GM12878 (cell line): ENCODE data around the gene LMOD1. TPM values are rescaled to one million over a fixed set of nuclear protein-coding genes. Genes with fewer than 3 reads are reported as not detected.

Experiments
- ATAC-seq: fragments of 200-7000 bp; cut with Tn5 transposase; 3 replicates; pipeline ENCODE4 v1.9.1; 2020; ENCODE audit warnings: mild to moderate bottlenecking, moderate library complexity
- BruUV-seq: library from RNA; stranded (reverse); fragments of 400-500 nt; replicated peaks from 2 replicates; lab custom pipeline; 2021; lab: Mats Ljungman, UMichigan
- CTCF ChIA-PET: fragments of 300-600 bp; sonication (Branson Sonifier 250); formaldehyde crosslinking; extraction: SDS; loops from one replicate; lab custom pipeline; 2021; ENCODE audit warnings: inconsistent platforms; lab: Yijun Ruan, JAX
- POLR2A ChIA-PET: fragments of 350-600 bp; formaldehyde crosslinking; extraction: SDS; loops from one replicate; lab custom pipeline; 2021; ENCODE audit warnings: inconsistent platforms; lab: Charles Lee
- RAD21 ChIA-PET: fragments of 300-600 bp; sonication (Branson Sonifier 250); formaldehyde crosslinking; loops from one replicate; lab custom pipeline; 2023; ENCODE audit warnings: antibody characterized with exemption; ENCODE audit not compliant: unreplicated experiment; lab: Charles Lee
- SMC1A ChIA-PET: fragments of 300-600 bp; sonication (Branson Sonifier 250); formaldehyde crosslinking; loops from one replicate; lab custom pipeline; 2023; ENCODE audit not compliant: unreplicated experiment, uncharacterized antibody; lab: Charles Lee
- DNase-seq: peaks from one replicate; pipeline ENCODE4 v3.0.0-alpha.2; 2011; ENCODE audit warnings: low read depth, low spot score
- FAIRE-seq: peaks from 3 replicates; lab custom pipeline; 2011; peaks lifted over from hg19 to GRCh38; lab: Jason Lieb, UNC
- H2AFZ ChIP-seq: 2 replicates; pipeline ENCODE4 v1.6.0; 2011; ENCODE audit warnings: low read depth, low read length, control low read depth; ENCODE audit not compliant: control insufficient read depth
- H3K27ac ChIP-seq: 2 replicates; pipeline ENCODE4 v1.5.1; 2011; ENCODE audit warnings: control low read depth; ENCODE audit not compliant: control insufficient read depth, insufficient read depth
- H3K27me3 ChIP-seq, 2 experiments: replicated peaks in 1 of 2; 2 replicates each; pipeline versions ENCODE4 v1.6.0 to v1.6.1; 2011; ENCODE audit warnings: low read length in 1 of 2; ENCODE audit not compliant: control insufficient read depth in 2 of 2, insufficient read depth in 2 of 2
- H3K36me3 ChIP-seq, 2 experiments: 2 replicates each; pipeline ENCODE4 v1.5.1; 2011; ENCODE audit warnings: low read length in 1 of 2; ENCODE audit not compliant: control insufficient read depth in 2 of 2, insufficient read depth in 2 of 2
- H3K4me1 ChIP-seq: 2 replicates; pipeline ENCODE4 v1.6.1; 2011; ENCODE audit warnings: mild to moderate bottlenecking, low read length, moderate library complexity, mixed read lengths; ENCODE audit not compliant: control insufficient read depth, insufficient read depth
- H3K4me2 ChIP-seq: 2 replicates; pipeline ENCODE4 v1.6.0; 2011; ENCODE audit warnings: control low read depth; ENCODE audit not compliant: control insufficient read depth, insufficient read depth
- H3K4me3 ChIP-seq: fragments of 200-600 bp; sonication (generic); 2 replicates; pipeline ENCODE4 v1.5.1; 2016
- H3K79me2 ChIP-seq: 2 replicates; pipeline ENCODE4 v1.6.0; 2011; ENCODE audit warnings: low read length; ENCODE audit not compliant: control insufficient read depth, insufficient read depth
- H3K9ac ChIP-seq: 2 replicates; pipeline ENCODE4 v1.8.0; 2011; ENCODE audit warnings: low read length, control low read depth, mixed read lengths; ENCODE audit not compliant: control insufficient read depth, insufficient read depth
- H3K9me3 ChIP-seq: replicated peaks from 3 replicates; pipeline ENCODE4 v1.5.1; 2011; ENCODE audit warnings: mild to moderate bottlenecking, low read length; ENCODE audit not compliant: control insufficient read depth, insufficient read depth
- H4K20me1 ChIP-seq: 2 replicates; pipeline ENCODE4 v1.6.0; 2011; ENCODE audit not compliant: control insufficient read depth, insufficient read depth
- CREM ChIP-seq: IDR thresholded peaks from 2 replicates; pipeline ENCODE4 v1.6.1; 2014; ENCODE audit warnings: antibody characterized with exemption, low read depth
- HDGF ChIP-seq: fragments of 450-650 bp; IDR thresholded peaks from 2 replicates; pipeline ENCODE4 v1.6.1; 2016; ENCODE audit warnings: antibody characterized with exemption
- NBN ChIP-seq: fragments of 450-650 bp; IDR thresholded peaks from 2 replicates; pipeline ENCODE4 v1.6.1; 2016
- WGBS: methylation state at CpG from one replicate; pipeline ENCODE4 v1.1.6; 2016; ENCODE audit warnings: low lambda C conversion rate; ENCODE audit not compliant: insufficient replicate concordance, insufficient coverage; ENCODE audit errors: missing lambda C conversion rate; 5-methylcytosine and 5-hydroxymethylcytosine counted together
- in situ Hi-C: fragments of 300-500 bp; cut with MboI; formaldehyde crosslinking; loops from 9 replicates; pipeline ENCODE4 v1.14.3; 2018; ENCODE audit warnings: mixed read lengths
- intact Hi-C: fragments of 100-400 bp; cut with micrococcal nuclease; formaldehyde crosslinking; loops from one replicate; pipeline ENCODE4 v1.14.2; 2022; ENCODE audit not compliant: unreplicated experiment
- polyA plus RNA-seq, 11 experiments: library from polyadenylated mRNA; depleted of rRNA in 4 of 11; unstranded in 6 of 11; stranded (reverse) in 5 of 11; fragments of >200 nt; fragmentation: Nextera tagmentation in 4 of 11; fragmentation: Illumina TruSeq in 1 of 11; extraction: Ambion mirVana in 4 of 11; extraction: Trizol in 1 of 11; gene quantifications; 1 replicate in 1 of 11; 2 replicates in 10 of 11; pipeline versions ENCODE4 v1.2.1 to v1.2.3, GENCODE V29; 2011 to 2016; ENCODE audit warnings: inconsistent platforms in 2 of 11, missing spikeins in 2 of 11, low read depth in 1 of 11
- total RNA-seq, 4 experiments: library from RNA; depleted of rRNA in 3 of 4; stranded (reverse); fragments of >200 nt in 3 of 4; fragmentation: Illumina TruSeq in 1 of 4; extraction: Trizol in 1 of 4; gene quantifications; 2 replicates each; pipeline versions ENCODE4 v1.2.1 to v1.2.3, GENCODE V29; 2013 to 2021
- TF ChIP-seq, protein P1 (sequence below): IDR thresholded peaks from 2 replicates; pipeline ENCODE4 v1.6.1; 2012; ENCODE audit warnings: improper control_type of control experiment, low read depth, low read length; ENCODE audit not compliant: insufficient replicate concordance
- TF ChIP-seq, protein P2 (sequence below): fragments of 450-650 bp; conservative IDR thresholded peaks from 2 replicates; pipeline ENCODE4 v1.6.1; 2017; ENCODE audit warnings: mild to moderate bottlenecking, moderate library complexity
- TF ChIP-seq, protein P3 (sequence below): IDR thresholded peaks from 2 replicates; pipeline ENCODE4 v1.6.1; 2011; ENCODE audit warnings: borderline replicate concordance, low read depth, mild to moderate bottlenecking, moderate library complexity, low read length; ENCODE audit not compliant: insufficient read depth, poor library complexity, severe bottlenecking
- TF ChIP-seq, protein P4 (sequence below): fragments of 450-650 bp; IDR thresholded peaks from 2 replicates; pipeline ENCODE4 v1.6.1; 2017; ENCODE audit warnings: mild to moderate bottlenecking

LMOD1 gene
- total and polyA plus RNA-seq, 10 of the 15 experiments (the other 5 are each of a cell fraction or from before 2014, with no cell fraction given): 0.15 TPM; not detected in 9

DNA sequence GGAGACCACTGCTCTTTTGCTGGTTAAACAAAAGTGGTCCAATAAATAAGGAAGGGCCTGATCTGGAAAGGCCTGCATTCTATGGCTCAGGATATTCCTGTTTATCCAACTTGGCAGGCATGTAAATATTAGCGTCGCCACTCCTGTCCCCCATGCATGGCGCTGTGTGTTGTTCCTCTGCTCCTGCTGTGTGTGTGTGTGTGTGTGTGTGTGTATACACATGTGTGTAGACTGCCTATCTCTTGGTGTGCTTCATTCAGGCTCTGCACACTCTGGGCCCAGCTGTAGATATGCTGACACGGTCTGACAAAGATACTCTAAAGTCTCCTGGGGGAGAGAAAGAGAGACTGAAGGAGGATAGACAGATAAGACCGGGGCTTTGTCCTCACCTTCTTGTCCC lies 6.8 kb downstream of the LMOD1 start:
- H3K79me2 ChIP-seq: no peaks in the 10 kb centered on the region
- ChIA-PET RAD21 (no interaction called here), SMC1A (interaction anchor here (1.0 kb wide), 1 partner anchor 126 kb away, joined by 3 read pairs; no protein-coding TSS in a partner anchor), CTCF (no interaction called here), POLR2A (interaction anchor here (0.6 kb wide), 2 partner anchors 343 to 412 kb away, joined by 3 to 5 read pairs; no protein-coding TSS in a partner anchor)
- no TSS peak for BruUV-seq
- H3K27ac ChIP-seq: no peak overlapping the region
- H3K36me3 ChIP-seq: no peaks in the 10 kb centered on the region
- H3K27me3 ChIP-seq: peaks cover 0 to 5% of the 10 kb centered on the region in 2 experiments; a peak in 2 of 4 replicates
- 14% methylated on average over 5 of the region's 5 CpGs for WGBS
- FAIRE-seq: no peak
- intact Hi-C loops: no loop called here
- H3K9me3 ChIP-seq: no peaks in the 10 kb centered on the region
- H3K9ac ChIP-seq: no peak overlapping the region
- H3K4me1 ChIP-seq: no peaks in the 10 kb centered on the region
- no peak overlapping the region for H3K4me3 ChIP-seq
- in situ Hi-C loops: no loop called here
- TF ChIP-seq HDGF (no peak), NBN (no peak), CREM (no peak)
- TF ChIP-seq, protein P1, sequence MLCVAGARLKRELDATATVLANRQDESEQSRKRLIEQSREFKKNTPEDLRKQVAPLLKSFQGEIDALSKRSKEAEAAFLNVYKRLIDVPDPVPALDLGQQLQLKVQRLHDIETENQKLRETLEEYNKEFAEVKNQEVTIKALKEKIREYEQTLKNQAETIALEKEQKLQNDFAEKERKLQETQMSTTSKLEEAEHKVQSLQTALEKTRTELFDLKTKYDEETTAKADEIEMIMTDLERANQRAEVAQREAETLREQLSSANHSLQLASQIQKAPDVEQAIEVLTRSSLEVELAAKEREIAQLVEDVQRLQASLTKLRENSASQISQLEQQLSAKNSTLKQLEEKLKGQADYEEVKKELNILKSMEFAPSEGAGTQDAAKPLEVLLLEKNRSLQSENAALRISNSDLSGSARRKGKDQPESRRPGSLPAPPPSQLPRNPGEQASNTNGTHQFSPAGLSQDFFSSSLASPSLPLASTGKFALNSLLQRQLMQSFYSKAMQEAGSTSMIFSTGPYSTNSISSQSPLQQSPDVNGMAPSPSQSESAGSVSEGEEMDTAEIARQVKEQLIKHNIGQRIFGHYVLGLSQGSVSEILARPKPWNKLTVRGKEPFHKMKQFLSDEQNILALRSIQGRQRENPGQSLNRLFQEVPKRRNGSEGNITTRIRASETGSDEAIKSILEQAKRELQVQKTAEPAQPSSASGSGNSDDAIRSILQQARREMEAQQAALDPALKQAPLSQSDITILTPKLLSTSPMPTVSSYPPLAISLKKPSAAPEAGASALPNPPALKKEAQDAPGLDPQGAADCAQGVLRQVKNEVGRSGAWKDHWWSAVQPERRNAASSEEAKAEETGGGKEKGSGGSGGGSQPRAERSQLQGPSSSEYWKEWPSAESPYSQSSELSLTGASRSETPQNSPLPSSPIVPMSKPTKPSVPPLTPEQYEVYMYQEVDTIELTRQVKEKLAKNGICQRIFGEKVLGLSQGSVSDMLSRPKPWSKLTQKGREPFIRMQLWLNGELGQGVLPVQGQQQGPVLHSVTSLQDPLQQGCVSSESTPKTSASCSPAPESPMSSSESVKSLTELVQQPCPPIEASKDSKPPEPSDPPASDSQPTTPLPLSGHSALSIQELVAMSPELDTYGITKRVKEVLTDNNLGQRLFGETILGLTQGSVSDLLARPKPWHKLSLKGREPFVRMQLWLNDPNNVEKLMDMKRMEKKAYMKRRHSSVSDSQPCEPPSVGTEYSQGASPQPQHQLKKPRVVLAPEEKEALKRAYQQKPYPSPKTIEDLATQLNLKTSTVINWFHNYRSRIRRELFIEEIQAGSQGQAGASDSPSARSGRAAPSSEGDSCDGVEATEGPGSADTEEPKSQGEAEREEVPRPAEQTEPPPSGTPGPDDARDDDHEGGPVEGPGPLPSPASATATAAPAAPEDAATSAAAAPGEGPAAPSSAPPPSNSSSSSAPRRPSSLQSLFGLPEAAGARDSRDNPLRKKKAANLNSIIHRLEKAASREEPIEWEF: no peak
- TF ChIP-seq, protein P2, sequence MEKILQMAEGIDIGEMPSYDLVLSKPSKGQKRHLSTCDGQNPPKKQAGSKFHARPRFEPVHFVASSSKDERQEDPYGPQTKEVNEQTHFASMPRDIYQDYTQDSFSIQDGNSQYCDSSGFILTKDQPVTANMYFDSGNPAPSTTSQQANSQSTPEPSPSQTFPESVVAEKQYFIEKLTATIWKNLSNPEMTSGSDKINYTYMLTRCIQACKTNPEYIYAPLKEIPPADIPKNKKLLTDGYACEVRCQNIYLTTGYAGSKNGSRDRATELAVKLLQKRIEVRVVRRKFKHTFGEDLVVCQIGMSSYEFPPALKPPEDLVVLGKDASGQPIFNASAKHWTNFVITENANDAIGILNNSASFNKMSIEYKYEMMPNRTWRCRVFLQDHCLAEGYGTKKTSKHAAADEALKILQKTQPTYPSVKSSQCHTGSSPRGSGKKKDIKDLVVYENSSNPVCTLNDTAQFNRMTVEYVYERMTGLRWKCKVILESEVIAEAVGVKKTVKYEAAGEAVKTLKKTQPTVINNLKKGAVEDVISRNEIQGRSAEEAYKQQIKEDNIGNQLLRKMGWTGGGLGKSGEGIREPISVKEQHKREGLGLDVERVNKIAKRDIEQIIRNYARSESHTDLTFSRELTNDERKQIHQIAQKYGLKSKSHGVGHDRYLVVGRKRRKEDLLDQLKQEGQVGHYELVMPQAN: no peak
- TF ChIP-seq, protein P3, sequence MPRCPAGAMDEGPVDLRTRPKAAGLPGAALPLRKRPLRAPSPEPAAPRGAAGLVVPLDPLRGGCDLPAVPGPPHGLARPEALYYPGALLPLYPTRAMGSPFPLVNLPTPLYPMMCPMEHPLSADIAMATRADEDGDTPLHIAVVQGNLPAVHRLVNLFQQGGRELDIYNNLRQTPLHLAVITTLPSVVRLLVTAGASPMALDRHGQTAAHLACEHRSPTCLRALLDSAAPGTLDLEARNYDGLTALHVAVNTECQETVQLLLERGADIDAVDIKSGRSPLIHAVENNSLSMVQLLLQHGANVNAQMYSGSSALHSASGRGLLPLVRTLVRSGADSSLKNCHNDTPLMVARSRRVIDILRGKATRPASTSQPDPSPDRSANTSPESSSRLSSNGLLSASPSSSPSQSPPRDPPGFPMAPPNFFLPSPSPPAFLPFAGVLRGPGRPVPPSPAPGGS: no peak
- TF ChIP-seq, protein P4, sequence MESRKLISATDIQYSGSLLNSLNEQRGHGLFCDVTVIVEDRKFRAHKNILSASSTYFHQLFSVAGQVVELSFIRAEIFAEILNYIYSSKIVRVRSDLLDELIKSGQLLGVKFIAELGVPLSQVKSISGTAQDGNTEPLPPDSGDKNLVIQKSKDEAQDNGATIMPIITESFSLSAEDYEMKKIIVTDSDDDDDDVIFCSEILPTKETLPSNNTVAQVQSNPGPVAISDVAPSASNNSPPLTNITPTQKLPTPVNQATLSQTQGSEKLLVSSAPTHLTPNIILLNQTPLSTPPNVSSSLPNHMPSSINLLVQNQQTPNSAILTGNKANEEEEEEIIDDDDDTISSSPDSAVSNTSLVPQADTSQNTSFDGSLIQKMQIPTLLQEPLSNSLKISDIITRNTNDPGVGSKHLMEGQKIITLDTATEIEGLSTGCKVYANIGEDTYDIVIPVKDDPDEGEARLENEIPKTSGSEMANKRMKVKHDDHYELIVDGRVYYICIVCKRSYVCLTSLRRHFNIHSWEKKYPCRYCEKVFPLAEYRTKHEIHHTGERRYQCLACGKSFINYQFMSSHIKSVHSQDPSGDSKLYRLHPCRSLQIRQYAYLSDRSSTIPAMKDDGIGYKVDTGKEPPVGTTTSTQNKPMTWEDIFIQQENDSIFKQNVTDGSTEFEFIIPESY: no peak
- no peak overlapping the region for H3K4me2 ChIP-seq
- H4K20me1 ChIP-seq: no peaks in the 10 kb centered on the region
- DNase-seq: no peak
- no peak for ATAC-seq
- no peak overlapping the region for H2AFZ ChIP-seq
